MM.1S (cell line): ENCODE results near the gene FOXP2.

Source experiments
- DNase-seq: peaks from one replicate; pipeline ENCODE4 v3.0.0-alpha.2; 2015
- H2AFZ ChIP-seq: fragments of 300-600 bp; sonication (generic); 2 replicates; pipeline ENCODE4 v1.6.0; 2016; ENCODE audit warnings: antibody characterized with exemption, low read length
- H3F3A ChIP-seq: fragments of 300-600 bp; sonication (generic); 2 replicates; pipeline ENCODE4 v1.6.1; 2016; ENCODE audit warnings: mild to moderate bottlenecking, antibody characterized with exemption, low read length, moderate library complexity, mixed read lengths; ENCODE audit not compliant: insufficient read depth
- H3K27ac ChIP-seq: fragments of 300-600 bp; sonication (generic); 2 replicates; pipeline ENCODE4 v1.5.1; 2016; ENCODE audit warnings: mild to moderate bottlenecking, low read length
- H3K27me3 ChIP-seq: fragments of 300-600 bp; sonication (generic); replicated peaks from 2 replicates; pipeline ENCODE4 v1.6.0; 2016; ENCODE audit warnings: low read length; ENCODE audit not compliant: insufficient read depth
- H3K36me3 ChIP-seq: fragments of 300-600 bp; sonication (generic); replicated peaks from 2 replicates; pipeline ENCODE4 v1.6.1; 2016; ENCODE audit warnings: mild to moderate bottlenecking, low read length, mixed read lengths; ENCODE audit not compliant: insufficient read depth
- H3K4me1 ChIP-seq: fragments of 300-600 bp; sonication (generic); 2 replicates; pipeline ENCODE4 v1.6.1; 2016; ENCODE audit warnings: low read length, mixed read lengths
- H3K4me2 ChIP-seq: fragments of 300-600 bp; sonication (generic); 2 replicates; pipeline ENCODE4 v1.6.0; 2016; ENCODE audit warnings: low read depth, low read length
- H3K4me3 ChIP-seq: fragments of 300-600 bp; sonication (generic); 2 replicates; pipeline ENCODE4 v1.5.1; 2016; ENCODE audit warnings: low read length, mixed read lengths
- H3K79me2 ChIP-seq: fragments of 300-600 bp; sonication (generic); 2 replicates; pipeline ENCODE4 v1.6.1; 2016; ENCODE audit warnings: mixed run types, low read length, mixed read lengths
- H3K9ac ChIP-seq: fragments of 300-600 bp; sonication (generic); 2 replicates; pipeline ENCODE4 v1.6.1; 2016; ENCODE audit warnings: low read length, mixed read lengths
- H3K9me2 ChIP-seq: fragments of 300-600 bp; sonication (generic); replicated peaks from 2 replicates; pipeline ENCODE4 v1.6.1; 2016; ENCODE audit warnings: mild to moderate bottlenecking, low read length, mixed read lengths; ENCODE audit not compliant: insufficient read depth
- H3K9me3 ChIP-seq: fragments of 300-600 bp; sonication (generic); replicated peaks from 2 replicates; pipeline ENCODE4 v1.6.1; 2016; ENCODE audit warnings: mild to moderate bottlenecking, low read length, mixed read lengths; ENCODE audit not compliant: insufficient read depth
- H4K20me1 ChIP-seq: fragments of 300-600 bp; sonication (generic); 2 replicates; pipeline ENCODE4 v1.6.1; 2016; ENCODE audit warnings: mild to moderate bottlenecking, low read length, moderate library complexity, mixed read lengths; ENCODE audit not compliant: insufficient read depth
- EZH2 ChIP-seq: fragments of 300-600 bp; sonication (generic); optimal IDR thresholded peaks from 2 replicates; pipeline ENCODE3; 2017; ENCODE audit warnings: low read depth, mild to moderate bottlenecking, antibody characterized with exemption, low read length, mixed read lengths
- EZH2phosphoT487 ChIP-seq: fragments of 300-600 bp; sonication (generic); IDR thresholded peaks from 2 replicates; pipeline ENCODE4 v1.6.1; 2018; ENCODE audit warnings: antibody characterized with exemption, low read length
- TF ChIP-seq, protein P1 (sequence below): fragments of 300-600 bp; sonication (generic); IDR thresholded peaks from 2 replicates; pipeline ENCODE4 v1.5.1; 2016; ENCODE audit warnings: antibody characterized with exemption, low read length, mixed read lengths

FOXP2 gene

DNA sequence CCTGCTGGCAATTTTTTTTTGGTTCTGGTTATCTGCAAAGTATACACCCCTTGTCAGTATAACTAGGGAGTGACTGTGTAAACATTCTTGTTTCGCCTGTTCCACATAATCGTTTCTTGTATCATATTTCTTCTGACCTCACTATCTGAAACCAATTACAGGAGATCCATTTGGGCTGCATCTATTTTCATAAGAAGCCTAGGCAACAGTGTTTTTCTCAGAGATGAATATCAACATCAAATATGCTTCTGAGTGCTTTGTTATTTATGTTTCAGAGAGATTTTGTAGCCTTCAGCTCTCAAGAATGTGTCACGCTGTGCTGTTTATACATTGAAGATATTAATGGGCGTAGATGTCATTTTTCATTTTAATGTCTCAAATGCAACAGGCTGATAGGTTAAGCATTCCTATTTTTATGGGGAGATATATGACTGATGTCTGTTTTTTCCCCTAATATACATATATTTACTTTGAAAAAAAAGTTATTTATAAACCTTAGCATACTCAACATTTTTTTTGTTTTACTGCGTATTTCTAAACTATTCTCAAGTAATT, 115.5 kb downstream of the FOXP2 start:
- H3K36me3 ChIP-seq: 0 out of 2 replicates have a peak, but pooled peaks cover 3% of the 10 kb centered on the region
- H3K4me3 ChIP-seq: no peak overlapping the region
- H3K27me3 ChIP-seq: no peaks in the 10 kb centered on the region
- H4K20me1 ChIP-seq: no peaks in the 10 kb centered on the region
- no peaks in the 10 kb centered on the region for H3F3A ChIP-seq
- no peaks in the 10 kb centered on the region for H3K9me3 ChIP-seq
- no peak overlapping the region for H3K9ac ChIP-seq
- H2AFZ ChIP-seq: no peak overlapping the region
- H3K4me1 ChIP-seq: no peaks in the 10 kb centered on the region
- DNase-seq: no peak
- H3K27ac ChIP-seq: no peak overlapping the region
- no peaks in the 10 kb centered on the region for H3K9me2 ChIP-seq
- no peak overlapping the region for H3K4me2 ChIP-seq
- no peak for TF ChIP-seq EZH2phosphoT487
- TF ChIP-seq, protein P1, sequence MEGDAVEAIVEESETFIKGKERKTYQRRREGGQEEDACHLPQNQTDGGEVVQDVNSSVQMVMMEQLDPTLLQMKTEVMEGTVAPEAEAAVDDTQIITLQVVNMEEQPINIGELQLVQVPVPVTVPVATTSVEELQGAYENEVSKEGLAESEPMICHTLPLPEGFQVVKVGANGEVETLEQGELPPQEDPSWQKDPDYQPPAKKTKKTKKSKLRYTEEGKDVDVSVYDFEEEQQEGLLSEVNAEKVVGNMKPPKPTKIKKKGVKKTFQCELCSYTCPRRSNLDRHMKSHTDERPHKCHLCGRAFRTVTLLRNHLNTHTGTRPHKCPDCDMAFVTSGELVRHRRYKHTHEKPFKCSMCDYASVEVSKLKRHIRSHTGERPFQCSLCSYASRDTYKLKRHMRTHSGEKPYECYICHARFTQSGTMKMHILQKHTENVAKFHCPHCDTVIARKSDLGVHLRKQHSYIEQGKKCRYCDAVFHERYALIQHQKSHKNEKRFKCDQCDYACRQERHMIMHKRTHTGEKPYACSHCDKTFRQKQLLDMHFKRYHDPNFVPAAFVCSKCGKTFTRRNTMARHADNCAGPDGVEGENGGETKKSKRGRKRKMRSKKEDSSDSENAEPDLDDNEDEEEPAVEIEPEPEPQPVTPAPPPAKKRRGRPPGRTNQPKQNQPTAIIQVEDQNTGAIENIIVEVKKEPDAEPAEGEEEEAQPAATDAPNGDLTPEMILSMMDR: no peak
- TF ChIP-seq EZH2: no peak
- H3K79me2 ChIP-seq: no peaks in the 10 kb centered on the region

DNA sequence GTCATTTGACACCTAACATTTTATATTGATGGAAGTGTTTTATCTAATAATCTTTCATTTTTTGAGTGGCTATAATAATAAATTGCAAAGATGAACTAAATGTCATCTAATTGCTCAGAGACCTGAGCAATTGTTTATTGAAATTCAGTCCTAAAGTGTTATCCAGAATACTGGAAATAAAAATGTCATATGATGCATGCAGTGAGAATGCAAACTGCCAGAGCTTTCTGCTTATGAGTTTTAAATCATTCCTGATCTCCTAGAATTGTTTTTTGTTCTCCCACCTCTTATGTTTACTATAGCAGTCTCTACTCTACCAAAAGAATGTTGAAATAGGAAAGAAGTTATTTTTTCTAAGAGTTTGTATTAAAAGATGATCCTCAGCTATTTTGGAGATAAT, 116.7 kb downstream of the FOXP2 start:
- H3F3A ChIP-seq: no peaks in the 10 kb centered on the region
- TF ChIP-seq EZH2phosphoT487: no peak
- TF ChIP-seq, protein P1: no peak
- no peak for TF ChIP-seq EZH2
- H3K27ac ChIP-seq: no peak overlapping the region
- no peaks in the 10 kb centered on the region for H3K27me3 ChIP-seq
- no peak for DNase-seq
- no peak overlapping the region for H3K9ac ChIP-seq
- no peaks in the 10 kb centered on the region for H3K9me2 ChIP-seq
- no peak overlapping the region for H2AFZ ChIP-seq
- H3K36me3 ChIP-seq: 0 out of 2 replicates have a peak, but pooled peaks cover 3% of the 10 kb centered on the region
- H4K20me1 ChIP-seq: no peaks in the 10 kb centered on the region
- H3K9me3 ChIP-seq: no peaks in the 10 kb centered on the region
- no peak overlapping the region for H3K4me3 ChIP-seq
- H3K79me2 ChIP-seq: no peaks in the 10 kb centered on the region
- H3K4me1 ChIP-seq: no peaks in the 10 kb centered on the region
- H3K4me2 ChIP-seq: no peak overlapping the region

DNA sequence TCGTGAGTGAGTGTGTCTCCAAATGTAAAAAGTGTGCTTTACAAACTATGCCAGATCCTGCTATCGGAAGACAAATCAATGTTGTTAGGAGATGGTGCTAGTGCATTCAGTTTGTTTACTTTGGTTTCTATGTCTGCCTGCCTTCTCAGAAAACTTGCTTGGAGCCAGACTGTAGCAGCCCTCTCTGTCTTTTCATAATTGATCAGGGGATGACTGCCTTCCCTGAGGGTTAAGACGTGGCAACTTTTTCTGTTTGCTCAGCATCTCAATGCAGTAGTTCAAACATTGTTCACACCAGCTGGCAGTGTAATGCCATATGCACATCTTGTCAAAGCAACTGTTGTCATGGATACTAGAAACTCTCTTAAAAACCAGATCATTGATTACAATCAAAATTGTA, 118.5 kb downstream of the FOXP2 start:
- Histone ChIP-seq H3K4me3 (no peak overlapping the region), H3K36me3 (0 out of 2 replicates have a peak, but pooled peaks cover 3% of the 10 kb centered on the region), H4K20me1 (no peaks in the 10 kb centered on the region), H3K9me2 (no peaks in the 10 kb centered on the region), H3K27ac (no peak overlapping the region), H3K4me1 (no peaks in the 10 kb centered on the region), H3K4me2 (no peak overlapping the region), H3F3A (no peaks in the 10 kb centered on the region), H3K79me2 (no peaks in the 10 kb centered on the region), H3K9me3 (no peaks in the 10 kb centered on the region), H3K27me3 (no peaks in the 10 kb centered on the region), H3K9ac (no peak overlapping the region), H2AFZ (no peak overlapping the region)
- DNase-seq: no peak
- TF ChIP-seq EZH2 (no peak), EZH2phosphoT487 (no peak)
- TF ChIP-seq, protein P1: no peak
